ENCODE measurements around the gene SNPH.

Gene SNPH

GRCh38 chr20:1307171-1307570 lies 41.1 kb downstream of the SNPH start:
- no peak for DNase-seq (ENCODE audit: low read depth)

GRCh38 chr20:1307571-1307971 lies 41.5 kb downstream of the SNPH start:
- no peak for DNase-seq (ENCODE audit: low read depth)

GRCh38 chr20:1308067-1308701 lies 42.1 kb downstream of the SNPH start:
- DNase-seq (ENCODE audit: low read depth), result no peak

GRCh38 chr20:1308702-1309095 lies 42.6 kb downstream of the SNPH start:
- DNase-seq (ENCODE audit: low read depth), result no peak

GRCh38 chr20:1309439-1309847 lies 43.3 kb downstream of the SNPH start:
- DNase-seq (ENCODE audit: low read depth), result no peak

- DNase-seq (ENCODE audit: low read depth), result no peak
Observed at GRCh38 chr20:1310071-1310470, 44.0 kb downstream of the SNPH start.

- DNase-seq (ENCODE audit: low read depth), result no peak
Observed at GRCh38 chr20:1310506-1311190, 44.6 kb downstream of the SNPH start.

- DNase-seq (ENCODE audit: low read depth), result no peak
Observed at GRCh38 chr20:1312308-1312707, 46.2 kb downstream of the SNPH start.

GRCh38 chr20:1312904-1313235 lies 46.8 kb downstream of the SNPH start:
- DNase-seq (ENCODE audit: low read depth), result no peak

- peak; percentile 43 for DNase-seq (ENCODE audit: low read depth)
Observed at GRCh38 chr20:1313236-1313964, 47.3 kb downstream of the SNPH start.

GRCh38 chr20:1315804-1316203 lies 49.7 kb downstream of the SNPH start:
- DNase-seq (ENCODE audit: low read depth), result no peak

GRCh38 chr20:1317545-1318255 lies 51.6 kb downstream of the SNPH start:
- DNase-seq (ENCODE audit: low read depth), result no peak

- DNase-seq (ENCODE audit: low read depth), result no peak
Observed at GRCh38 chr20:1319051-1319450, 53.0 kb downstream of the SNPH start.

GRCh38 chr20:1319462-1319861 lies 53.4 kb downstream of the SNPH start:
- no peak for DNase-seq (ENCODE audit: low read depth)

GRCh38 chr20:1320016-1320415 lies 53.9 kb downstream of the SNPH start:
- DNase-seq (ENCODE audit: low read depth), result no peak

- DNase-seq (ENCODE audit: low read depth), result no peak
Observed at GRCh38 chr20:1320902-1321653, 55.0 kb downstream of the SNPH start.

GRCh38 chr20:1321654-1321939 lies 55.5 kb downstream of the SNPH start:
- DNase-seq (ENCODE audit: low read depth), result no peak

GRCh38 chr20:1322511-1323245 lies 56.6 kb downstream of the SNPH start:
- no peak for DNase-seq (ENCODE audit: low read depth)

GRCh38 chr20:1323256-1323655 lies 57.2 kb downstream of the SNPH start:
- DNase-seq (ENCODE audit: low read depth), result no peak

- DNase-seq (ENCODE audit: low read depth), result no peak
Observed at GRCh38 chr20:1323830-1324597, 57.9 kb downstream of the SNPH start.

Data from activated T-cell treated with anti-CD3 and anti-CD28 coated beads for 48 hours (primary cell).